SH-SY5Y (cell line): ENCODE data around the gene WTAP.

ENCODE experiments used
- GATA2 ChIP-seq: IDR thresholded peaks from 2 replicates; pipeline ENCODE4 v1.6.1; 2011; ENCODE audit warnings: mild to moderate bottlenecking, low read depth, low read length
- GATA3 ChIP-seq: IDR thresholded peaks from 2 replicates; pipeline ENCODE4 v1.6.1; 2011; ENCODE audit warnings: low read depth, mild to moderate bottlenecking, low read length, moderate library complexity

The WTAP gene

DNA sequence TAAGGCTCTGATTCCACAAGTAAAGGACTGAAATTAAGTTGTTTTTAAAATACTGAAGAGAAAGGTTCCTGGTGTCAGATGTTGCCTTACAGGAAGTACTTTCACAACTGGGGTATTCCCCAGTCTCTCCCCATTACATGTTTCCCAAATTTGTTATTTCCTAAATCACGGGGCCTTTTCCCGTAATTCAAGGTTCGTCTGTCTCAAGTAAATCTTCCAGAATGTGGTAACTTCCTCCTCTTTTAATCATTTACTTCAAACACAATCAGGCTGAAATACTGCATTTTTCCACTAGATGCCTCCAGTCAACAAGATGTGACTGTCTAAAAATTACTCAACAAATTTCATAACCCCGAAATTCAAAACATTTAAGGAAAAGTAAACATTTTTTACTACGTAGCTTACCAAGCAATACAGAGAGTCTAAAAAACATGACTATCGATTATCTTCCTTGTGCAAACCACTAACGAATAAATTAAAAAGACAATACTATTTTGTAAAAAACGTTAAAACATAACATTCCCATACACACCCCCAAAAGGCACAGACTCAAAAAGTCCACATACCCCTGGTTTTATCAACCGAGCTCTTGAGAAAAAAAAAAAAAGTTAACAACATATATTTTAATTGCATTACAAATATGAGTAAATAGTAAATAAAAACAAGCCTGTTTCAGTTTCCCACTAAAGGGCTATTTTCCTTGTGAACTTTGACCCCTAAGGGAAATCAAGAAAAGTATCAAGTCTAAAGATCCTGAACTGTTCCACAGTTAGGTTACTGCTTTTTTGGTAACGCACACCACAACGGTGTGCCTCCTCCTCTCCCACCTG is 36.0 kb upstream of the WTAP start:
- TF ChIP-seq GATA3: no peak
- TF ChIP-seq GATA2: no peak

DNA sequence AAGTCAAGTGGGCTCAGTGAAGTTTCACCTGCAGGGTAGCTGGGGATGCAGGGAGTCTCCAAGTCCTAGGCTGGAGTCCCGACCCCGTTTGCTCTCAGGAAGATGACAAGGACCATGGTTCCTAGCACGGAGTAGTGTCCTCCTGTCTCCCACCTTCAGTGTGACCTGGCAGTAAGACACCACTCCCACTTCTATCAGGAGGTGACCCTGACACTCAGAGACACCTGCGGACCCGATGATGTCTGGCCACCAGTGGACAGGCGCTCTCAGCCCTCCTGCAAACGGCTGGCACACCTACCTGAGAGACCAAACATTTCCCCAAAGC is 35.4 kb upstream of the WTAP start:
- TF ChIP-seq GATA3 (no peak), GATA2 (no peak)

DNA sequence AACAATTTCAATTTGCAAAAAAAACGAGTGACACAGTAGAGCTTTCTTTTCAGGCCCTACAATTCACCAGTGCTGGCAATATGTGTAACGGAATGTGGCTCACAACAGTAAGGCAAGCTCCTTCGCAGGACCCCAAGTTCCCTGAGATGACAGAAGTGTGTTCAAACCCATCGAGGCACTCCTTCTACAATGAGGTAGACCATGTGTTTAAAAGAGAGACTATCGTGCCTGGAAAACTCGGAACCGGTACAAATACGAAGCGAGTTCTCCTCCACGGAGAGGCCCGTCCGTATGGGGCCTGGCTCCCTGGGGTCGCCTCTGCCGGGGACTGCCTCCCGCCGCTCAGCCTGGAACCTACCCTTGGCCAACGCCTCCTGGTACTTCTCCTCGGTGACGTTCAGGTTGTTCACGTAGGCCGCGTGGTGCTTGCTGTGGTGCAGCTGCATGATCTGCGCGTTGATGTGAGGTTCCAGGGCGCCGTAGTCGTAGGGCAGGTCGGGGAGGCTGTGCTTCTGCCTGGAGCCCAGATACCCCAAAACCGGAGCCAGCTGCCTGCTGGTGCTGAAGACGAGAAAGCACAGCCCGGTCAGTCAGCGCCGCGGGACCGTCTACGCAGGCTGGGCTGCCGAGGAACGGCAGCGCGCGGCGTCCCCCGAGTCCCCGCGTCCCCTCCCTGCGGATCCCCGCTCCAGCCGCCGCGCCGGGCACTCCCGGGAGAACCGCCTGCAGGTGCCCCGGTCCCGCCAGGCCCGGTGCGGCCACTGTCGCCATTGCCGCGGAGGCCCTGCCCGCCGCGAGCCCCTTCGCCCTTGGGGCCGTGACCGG is 34.8 kb upstream of the WTAP start:
- TF ChIP-seq GATA3 (no peak), GATA2 (no peak)

DNA sequence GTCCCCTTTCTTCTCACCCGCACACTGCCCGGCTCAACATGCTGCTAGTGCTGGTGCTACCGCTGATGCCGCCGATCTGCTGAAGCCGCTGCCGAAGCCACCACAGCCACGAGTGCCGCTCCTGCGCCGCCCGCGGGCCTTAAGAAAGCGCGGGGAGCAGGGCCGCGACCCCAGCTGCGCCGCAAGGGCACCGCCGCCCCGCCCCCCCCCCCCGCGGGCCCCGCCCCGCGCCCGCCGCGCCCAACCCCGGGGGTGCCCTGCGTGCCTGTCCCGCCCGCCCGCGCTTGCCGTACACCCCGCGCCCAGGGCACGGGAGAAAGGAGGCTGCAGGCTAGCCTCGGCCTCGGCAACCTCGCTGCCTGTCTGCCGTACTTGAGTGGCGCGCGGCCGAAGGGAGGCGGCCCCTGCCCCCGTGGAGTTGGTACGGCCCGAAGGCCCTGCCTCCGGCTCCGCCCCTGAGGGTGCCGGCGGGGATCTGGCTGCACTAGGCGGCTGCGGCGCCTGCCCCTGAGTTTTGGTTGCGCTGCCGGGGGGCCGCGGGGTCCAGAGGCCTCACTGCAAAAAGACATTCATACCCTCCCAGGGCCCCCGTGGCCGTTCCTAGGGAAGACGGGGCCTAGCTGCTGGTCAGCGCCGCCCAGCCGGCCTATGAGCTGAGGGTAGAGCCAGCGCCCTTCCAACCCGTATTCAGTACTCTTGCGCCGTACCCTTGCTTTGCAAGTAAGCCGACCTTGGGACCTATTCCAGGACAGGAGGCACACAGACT is 34.0 kb upstream of the WTAP start, which contains the start of gene SOD2:
SOD2 (minus strand) TSS at position 114 of the 766 bp plus-strand sequence; CDS start at position 40, 74 bp downstream.
- no peak for TF ChIP-seq GATA2
- TF ChIP-seq GATA3: no peak

DNA sequence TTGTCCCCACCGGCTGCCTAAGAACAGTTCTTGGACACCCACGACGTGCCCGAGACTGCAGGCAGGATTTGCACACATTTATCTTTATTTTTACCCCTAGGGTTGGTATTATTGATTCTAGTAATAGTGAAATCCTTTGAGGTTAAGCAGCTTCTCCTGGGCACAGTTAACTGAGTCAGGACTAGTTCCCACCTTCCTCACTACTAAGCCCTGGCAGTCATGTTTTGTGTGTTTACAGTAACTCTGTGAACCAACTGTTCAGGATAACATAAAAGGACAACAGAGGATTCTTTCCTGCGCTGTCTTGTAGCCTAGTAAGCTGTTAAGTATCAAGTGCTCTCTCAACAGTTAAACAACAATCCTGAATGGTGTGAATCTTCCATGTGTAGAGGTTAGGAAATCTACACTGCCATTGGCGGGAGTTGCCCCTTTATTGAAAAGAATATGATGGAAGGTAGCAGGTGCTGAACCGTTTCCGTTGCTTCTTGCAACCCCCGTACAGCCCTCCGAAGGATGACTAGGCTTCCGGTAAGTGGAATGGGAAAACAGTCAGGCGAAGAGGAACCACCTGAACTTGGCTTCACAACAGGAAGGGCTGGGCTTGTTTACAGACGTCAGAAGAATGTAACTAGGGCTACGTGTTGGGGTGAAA is 33.3 kb upstream of the WTAP start:
- TF ChIP-seq GATA3 (no peak), GATA2 (no peak)

DNA sequence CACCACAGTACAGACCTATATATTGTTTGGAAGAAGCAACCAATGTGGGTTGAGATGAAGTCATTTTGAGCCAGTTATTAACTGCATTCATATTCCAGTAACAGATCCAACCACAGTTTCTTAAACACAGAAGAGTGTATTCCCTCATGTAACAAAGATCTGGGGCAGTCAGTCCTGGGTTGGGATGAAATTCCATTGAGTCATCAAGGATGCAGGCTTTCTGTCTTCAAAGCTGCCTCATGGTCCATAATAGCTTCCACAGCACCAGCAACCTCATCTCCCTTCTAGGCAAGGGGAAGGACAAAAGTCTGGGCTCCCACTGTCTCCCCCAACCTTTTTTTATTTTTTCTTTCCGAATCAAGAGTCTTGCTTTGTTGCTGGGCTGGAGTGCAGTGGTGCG is 31.3 kb upstream of the WTAP start:
- TF ChIP-seq GATA2: no peak
- TF ChIP-seq GATA3: no peak

DNA sequence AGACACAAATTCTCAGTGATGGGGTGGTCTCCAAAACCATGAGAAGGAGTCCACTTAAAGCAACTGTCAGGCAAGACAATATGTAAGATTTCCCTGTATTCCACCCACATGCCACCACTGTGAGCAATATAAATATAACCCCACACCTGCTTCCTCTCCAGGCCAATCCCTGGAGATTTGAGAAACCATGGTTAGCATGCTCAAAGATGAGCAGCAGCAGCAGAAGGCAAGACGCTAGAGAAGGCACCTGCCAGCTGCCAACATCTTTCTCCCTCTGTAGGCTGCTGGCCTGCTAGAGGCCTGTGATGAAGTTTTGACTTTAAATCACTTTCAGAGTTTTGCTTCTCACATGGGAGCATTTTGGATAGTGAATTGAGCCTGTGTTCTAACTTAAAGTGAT is 26.3 kb upstream of the WTAP start:
- TF ChIP-seq GATA2 (no peak), GATA3 (no peak)

DNA sequence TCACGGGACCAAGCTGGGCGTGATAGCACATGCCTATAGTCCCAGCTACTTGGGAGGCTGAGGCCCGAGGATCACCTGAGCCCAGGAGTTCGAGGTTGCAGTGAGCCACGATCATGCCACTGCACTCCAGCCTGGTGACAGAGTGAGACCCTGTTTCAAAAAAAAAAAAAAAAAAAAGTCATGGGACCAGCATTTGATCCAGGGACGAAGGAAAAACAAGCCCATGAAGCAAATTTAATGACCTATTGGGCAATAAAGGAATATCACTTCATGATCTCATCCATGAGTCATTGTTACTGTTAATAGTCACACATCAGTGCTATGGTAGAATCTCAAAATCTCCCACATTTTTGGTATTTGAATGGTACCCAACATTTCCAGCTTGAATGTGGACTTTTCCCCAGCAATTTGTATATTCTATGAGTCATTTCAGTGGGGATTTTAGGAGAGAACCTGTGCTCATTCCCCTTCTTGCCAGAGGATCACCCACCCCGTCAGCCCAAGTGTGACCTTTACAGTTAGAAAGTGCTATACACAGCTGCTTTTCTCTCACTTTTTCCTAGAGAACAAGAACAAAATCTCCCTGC is 25.8 kb upstream of the WTAP start:
- TF ChIP-seq GATA3 (no peak), GATA2 (no peak)

DNA sequence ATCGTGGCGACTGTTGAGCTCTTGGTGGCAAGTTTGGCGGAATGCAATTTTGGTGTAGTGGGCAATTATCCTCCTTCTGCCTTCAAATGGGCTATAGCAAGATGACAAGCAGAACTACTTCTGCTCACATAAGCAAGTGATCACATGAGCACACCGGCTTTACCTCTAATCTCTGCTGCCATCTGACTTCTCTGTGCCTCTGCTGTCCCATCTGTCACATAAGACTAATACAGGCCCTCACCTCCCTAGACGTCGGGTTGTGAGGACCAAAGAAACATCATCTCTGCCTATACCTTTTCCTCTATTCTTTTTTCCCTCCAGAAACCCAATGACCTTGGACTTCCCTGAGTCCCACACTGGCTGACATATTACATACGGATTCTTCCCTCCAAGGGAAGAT is 13.3 kb upstream of the WTAP start:
- TF ChIP-seq GATA2 (no peak), GATA3 (no peak)

DNA sequence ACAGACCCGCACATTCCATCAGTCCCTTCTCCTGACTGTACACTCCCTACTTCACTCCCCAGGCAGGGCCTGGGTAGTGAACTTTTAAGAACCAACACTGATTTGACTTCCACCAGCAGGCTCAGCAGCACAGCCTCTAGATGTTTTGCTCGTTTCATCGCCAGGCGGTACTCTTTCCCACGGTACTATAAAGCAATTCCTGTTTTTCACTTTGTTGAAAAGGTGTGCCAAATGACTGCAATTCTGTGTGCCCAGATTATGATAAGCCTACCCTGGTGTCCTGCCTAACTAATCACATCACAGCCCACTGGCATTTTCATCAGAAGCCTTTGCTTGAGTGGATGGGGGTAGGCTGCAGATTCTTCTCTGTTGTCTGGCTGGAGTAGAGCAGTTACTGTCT is 12.9 kb upstream of the WTAP start:
- TF ChIP-seq GATA3: no peak
- no peak for TF ChIP-seq GATA2

DNA sequence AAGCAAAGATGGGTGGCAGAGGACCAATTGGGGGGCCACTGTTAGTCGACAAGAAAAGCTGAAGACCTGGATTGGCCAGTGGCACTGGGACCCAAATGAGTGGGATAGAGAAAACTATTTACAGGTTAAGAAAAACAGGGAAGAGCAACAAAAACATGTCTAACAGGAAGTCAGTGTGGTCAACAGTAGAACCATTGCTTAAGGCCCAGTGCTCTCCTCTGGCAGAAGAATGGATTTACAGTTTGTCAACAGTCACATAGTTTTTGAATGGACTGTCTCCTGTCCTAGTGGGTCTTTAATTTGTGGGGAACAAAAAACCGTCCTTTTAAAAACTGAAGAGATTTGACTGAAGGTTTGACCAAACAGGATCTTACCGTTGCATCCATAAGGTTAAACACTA is 12.1 kb upstream of the WTAP start:
- TF ChIP-seq GATA3: no peak
- TF ChIP-seq GATA2: no peak

DNA sequence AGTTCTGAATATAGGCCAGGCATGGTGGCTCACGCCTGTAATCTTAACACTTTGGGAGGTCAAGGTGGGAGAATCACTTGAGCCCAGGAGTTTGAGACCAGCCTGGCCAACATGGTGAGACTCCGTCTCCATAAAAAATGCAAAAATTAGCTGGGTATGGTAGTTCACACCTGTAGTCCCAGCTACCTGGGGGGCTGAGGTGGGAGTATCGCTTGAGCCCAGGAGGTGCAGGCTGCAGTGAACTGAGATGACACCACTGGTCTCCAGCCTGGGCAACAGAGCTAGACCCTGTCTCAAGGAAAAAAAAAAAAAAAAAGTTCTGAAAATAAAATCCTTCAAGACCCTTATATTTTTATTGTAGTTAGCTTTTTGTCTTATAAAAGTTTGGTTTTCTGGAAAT is 11.7 kb upstream of the WTAP start:
- no peak for TF ChIP-seq GATA3
- TF ChIP-seq GATA2: no peak

DNA sequence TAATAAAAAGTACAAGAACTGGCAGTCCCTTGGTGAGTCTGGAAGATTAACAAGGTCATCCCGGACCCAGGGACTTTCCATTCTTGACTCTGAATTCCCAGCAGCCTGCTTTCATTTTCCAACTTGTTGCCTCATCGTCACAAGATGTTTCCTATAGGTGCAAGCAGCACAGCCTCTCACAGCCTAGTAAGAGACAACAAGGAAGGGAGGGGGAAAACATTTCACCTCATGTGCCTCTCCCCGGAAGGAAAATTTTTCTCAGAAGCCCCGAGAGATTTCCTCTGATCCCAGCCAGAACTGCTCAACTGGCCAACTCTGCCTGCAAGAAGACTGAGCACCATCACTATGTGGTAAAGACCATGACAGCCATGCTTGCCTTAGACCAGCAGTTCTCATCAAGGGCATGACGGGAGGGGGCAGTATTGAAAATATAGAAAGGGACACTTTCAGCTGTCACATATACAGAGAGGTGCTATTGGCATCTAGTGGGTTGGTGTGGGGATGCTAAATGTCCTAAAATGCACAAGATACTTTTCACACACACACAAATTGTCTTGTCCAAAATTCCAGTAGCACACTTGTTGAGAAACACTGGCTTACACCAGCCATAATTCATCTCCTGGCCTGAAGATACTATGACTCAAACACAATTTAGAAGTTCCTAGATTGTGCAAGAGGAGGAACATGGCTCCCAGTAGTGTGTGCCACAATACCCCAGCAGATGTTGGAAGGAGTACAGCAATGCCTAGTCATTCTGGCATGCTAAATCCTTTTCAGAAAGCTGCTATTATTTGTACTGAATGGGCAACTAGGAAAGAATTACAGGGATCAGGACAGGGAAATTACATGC is 10.8 kb upstream of the WTAP start:
- TF ChIP-seq GATA2: no peak
- TF ChIP-seq GATA3: no peak

DNA sequence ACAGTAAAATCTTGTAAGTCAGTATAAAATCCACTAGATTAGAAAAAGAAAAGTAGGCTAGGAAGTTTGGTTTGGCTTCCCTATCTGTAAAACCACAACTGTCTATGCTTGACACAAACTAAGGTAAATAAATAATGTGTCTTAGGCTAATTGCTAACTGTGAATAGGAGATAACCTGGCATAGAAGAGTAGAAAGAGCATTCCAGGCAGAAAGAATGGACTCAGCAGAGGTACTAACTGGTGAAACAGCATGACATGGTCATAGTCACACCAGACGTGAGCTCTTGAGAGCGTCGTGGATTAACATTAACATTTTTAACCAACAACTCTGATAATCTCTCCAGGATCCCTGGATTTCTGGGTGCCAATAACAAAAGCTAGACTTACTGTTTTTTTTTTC is 8.7 kb upstream of the WTAP start:
- TF ChIP-seq GATA3: no peak
